ENCODE results near the gene ADIPOR1.

GRCh38 chr1:202966006-202966898 lies 8.1 kb upstream of the ADIPOR1 start:
- no peak for TF ChIP-seq EP300 (IDR thresholded peaks at IDR 0.05)
- no peak for TF ChIP-seq POLR2A (IDR thresholded peaks at IDR 0.05)

All from suprapubic skin (tissue), 2 donors.